Tongue (tissue), 3 donors: ENCODE data around the gene UFSP2. TPM values are rescaled to one million over a fixed set of nuclear protein-coding genes. Genes with fewer than 3 reads are reported as not detected.

Experiments used
- DNase-seq: peaks from one replicate; pipeline ENCODE4 v3.0.0-alpha.2; 2015
- small RNA-seq: library from RNA; depleted of rRNA; stranded (forward); fragments of <200 nt; gene quantifications from one replicate; pipeline ENCODE3, GENCODE V24; 2014; ENCODE audit warnings: low replicate concordance
- total RNA-seq: library from RNA; depleted of rRNA; stranded (reverse); fragments of >200 nt; gene quantifications from one replicate; pipeline ENCODE4 v1.2.3, GENCODE V29; 2014

The UFSP2 gene
- total RNA-seq, 1 donor from 2014 or later = 48.9 TPM

DNA sequence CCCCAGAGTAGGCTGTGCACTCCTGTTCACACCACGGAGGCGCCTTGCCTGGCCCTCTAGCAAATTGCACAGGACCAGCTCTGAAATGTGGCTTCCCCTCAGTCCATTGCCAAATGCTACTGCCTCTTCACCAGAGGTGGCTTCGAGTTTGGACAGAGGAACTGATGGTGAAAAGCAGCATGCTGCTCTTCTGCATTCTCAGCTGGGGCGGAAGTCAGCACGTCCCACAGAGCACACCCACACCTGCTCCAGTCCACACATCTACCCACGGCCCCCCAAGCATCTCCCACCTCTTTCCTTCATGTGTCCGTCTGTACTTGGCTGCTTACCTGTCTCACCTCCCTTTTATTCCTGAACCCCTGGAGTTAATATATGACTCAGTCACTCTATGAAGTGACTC is 73.6 kb downstream of the UFSP2 start:
- DNase-seq = no peak

DNA sequence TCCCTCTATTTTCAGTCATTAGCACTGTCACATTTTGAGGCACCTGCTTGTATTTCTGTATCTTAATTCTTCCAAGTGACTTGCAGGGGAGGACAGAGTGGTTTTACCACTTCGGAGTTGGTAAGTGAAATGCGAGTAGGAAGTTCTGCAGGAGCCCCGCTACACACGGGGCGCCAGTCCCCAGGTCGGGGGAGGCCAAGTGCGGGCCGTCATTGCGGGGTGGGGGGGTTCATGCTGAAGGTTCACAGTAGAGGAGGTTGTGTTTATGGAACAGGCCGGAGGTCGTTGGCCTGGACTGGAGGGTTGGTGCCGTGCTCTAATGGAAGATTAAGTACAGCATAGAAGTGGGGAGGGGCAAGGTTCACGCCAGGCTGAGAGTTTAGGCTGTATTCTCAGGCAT is 74.1 kb downstream of the UFSP2 start:
- no peak for DNase-seq

Small RNAs within 50 kb of the gene (small RNA-seq; reads per million reads assigned to genes)
- not detected for gene RF00019

Other genes with a start within 250 kb of the UFSP2 start
- 33.7 TPM for gene CFAP97, start 222.0 kb downstream of the UFSP2 start, total RNA-seq
- 26.4 TPM for gene SNX25, start 216.4 kb downstream of the UFSP2 start, total RNA-seq
- 7.6 TPM for gene LRP2BP, start 30.0 kb downstream of the UFSP2 start, total RNA-seq
- gene ANKRD37, start 29.1 kb downstream of the UFSP2 start, total RNA-seq = 20.1 TPM
- 3.3 TPM for gene CCDC110, start 45.8 kb upstream of the UFSP2 start, total RNA-seq
- gene PDLIM3, start 109.5 kb upstream of the UFSP2 start, total RNA-seq = 1,325 TPM